GM19324 (cell line): ENCODE data around the gene ETFDH.
"Not testable (repeated sequence)": the region's sequence is repeated elsewhere in the genome, so short reads cannot be mapped to it uniquely, and the experiment has no call there.

Experiments used
- ATAC-seq: cut with Tn5 transposase; IDR thresholded peaks from one replicate; pipeline ENCODE4 v1.9.1; 2021; ENCODE audit warnings: mild to moderate bottlenecking, moderate library complexity; ENCODE audit not compliant: unreplicated experiment, low FRiP score

ETFDH gene

DNA sequence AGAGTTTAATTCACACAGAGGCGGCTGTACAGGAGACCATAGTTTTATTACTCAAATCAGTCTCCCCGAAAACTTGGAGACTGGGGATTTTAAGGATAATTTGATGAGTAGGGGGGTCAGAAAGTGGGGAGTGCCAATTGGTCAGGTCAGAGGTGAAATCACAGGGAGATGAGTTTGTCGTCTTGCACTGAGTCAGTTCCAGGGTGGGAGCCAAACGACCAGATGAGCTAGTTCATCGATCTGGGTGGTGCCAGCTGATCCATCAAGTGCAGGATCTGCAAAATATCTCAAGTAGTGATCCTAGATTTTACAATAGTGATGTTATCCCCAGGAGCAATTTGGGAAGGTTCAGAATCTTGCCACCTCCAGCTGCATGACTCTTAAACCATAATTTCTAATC lies 4.0 kb downstream of the ETFDH start:
- ATAC-seq: no peak

DNA sequence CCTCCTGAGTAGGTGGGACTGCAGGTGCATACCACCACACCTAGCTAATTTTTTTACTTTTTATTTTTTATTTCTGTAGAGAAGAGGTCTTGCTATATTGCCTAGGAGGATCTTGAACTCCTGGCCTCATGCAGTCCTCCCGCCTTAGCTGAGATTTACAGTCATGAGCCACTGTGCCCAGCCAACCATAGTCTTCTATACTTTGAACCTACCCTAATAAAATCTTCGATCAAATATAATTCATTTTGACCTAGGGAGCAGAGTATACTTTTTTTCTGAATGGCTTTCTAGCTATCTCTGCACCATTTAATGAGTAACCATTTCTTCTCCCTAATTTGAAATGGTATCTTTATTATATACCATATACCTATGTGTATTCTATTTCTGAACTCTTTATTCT lies 6.7 kb downstream of the ETFDH start:
- no peak for ATAC-seq

DNA sequence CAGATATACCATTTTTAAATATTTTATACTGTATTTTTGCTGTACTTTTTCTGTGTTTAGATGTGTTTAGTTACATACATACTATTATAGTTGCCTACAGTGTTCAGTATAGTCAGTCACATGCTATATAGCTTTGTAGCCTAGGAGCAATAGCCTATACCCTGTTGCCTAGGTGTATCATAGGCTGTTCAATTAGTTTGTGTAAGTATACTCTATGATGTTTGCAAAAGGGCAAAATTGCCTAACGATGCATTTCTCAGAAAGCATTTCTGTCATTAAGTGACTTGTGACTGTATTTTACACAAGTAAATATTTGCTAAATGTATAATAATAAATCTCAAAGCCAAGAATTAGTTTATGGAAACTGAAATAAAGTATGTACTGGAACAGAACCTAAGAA lies 9.5 kb downstream of the ETFDH start:
- ATAC-seq: no peak

DNA sequence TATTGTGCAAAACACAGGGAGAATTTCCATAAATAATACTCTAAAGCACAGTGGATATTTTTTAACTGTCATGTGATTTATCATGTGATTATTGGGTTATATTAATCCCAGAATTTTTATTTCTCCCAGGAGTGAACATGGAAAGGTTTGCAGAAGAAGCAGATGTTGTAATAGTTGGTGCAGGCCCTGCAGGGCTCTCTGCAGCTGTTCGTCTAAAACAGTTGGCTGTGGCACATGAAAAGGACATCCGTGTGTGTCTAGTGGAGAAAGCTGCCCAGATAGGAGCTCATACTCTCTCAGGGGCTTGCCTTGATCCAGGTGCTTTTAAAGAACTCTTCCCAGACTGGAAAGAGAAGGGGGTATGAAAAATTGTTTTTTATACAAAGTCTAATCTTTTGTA lies 10.0 kb downstream of the ETFDH start:
- no peak for ATAC-seq

DNA sequence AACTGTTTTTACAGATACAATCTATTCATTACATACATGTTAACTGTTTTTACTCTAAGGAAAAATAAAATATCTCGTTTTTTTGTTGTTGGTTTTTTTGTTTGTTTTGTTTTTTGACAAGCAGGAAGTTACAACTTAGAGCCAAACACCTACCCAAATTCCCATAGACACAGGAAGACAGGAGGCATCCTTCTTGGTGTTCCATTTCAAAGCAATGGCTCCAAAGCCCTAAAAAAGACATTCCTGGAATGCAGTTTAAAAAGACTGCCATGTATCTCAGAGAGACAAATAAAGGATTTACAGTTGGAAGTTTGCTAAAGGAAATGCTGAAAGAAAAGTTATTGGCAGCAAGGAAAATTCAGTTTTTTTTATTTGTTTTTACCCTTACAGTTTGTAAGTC lies 16.7 kb downstream of the ETFDH start:
- no peak for ATAC-seq

DNA sequence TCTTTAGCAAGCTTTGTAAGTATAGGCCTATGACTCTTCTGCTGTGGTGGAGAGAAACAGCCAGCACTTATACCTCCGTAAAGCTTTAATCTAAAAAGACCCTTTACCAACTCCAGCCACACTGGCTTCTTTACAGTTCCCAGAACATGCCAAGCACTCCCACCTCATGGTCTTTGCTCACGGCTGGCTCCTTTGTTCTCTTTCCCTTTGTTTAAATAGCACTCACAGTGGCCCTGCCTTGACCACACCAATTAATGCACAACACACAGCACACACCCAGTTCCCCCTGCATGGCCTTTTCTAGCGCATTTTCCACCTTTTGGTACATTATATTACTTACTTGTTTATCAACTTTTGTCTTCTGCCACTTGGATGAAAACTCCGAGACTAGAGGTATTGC lies 32.2 kb downstream of the ETFDH start:
- no peak for ATAC-seq

DNA sequence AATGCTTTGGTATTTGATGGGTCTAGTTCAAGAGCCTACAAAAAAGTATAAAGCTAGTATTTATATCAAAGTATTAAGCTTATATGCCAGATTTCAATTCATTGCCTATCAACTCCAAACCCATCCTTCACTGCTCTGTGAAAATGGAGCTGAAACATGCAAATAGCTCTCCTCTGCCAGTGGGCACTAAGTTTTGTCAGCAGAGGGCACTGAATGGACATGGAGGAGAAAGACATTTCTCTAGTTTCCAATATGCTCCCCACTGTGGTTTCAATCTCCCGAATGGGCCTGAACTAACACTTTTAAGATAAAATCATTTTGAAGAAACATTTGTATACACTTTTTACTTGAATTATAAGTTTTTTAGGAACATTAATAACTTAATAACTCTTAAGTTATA lies 38.7 kb downstream of the ETFDH start:
- no peak for ATAC-seq

DNA sequence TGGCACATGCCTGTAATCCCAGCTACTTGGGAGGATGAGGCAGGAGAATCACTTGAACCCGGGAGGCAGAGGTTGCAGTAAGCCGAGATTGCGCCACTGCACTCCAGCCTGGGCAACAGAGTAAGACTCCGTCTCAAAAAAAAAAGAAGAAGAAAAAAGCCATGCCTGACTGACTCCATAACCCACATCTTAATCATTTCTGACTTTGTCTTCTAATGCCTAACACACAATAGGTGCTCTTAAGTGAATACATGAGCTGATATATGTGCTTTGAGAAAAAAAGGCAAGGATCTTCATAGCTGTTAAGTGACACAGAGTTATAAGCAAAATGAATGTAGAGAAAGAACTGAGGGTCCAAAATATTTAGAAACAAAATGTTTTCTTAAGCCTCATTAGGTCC lies 40.5 kb downstream of the ETFDH start:
- not testable (repeated sequence) for ATAC-seq

DNA sequence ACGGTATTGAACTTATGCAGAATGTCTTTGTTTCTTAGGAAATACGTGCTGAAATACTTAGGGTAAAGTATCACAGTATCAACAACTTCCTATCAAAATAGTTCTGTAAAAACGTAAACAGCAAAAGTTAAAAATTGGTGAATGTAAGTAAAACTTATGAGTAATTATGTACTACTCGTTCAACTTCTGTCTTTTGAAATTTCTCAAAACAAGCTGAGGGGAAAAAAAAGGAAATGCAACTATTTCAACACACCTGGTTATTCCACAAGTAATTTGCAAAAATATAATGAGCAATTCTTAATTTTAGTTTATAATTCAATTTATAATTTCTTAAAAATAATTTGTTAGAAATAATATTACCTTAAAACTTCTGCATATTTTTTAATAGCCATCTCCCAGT lies 42.8 kb downstream of the ETFDH start:
- no peak for ATAC-seq

DNA sequence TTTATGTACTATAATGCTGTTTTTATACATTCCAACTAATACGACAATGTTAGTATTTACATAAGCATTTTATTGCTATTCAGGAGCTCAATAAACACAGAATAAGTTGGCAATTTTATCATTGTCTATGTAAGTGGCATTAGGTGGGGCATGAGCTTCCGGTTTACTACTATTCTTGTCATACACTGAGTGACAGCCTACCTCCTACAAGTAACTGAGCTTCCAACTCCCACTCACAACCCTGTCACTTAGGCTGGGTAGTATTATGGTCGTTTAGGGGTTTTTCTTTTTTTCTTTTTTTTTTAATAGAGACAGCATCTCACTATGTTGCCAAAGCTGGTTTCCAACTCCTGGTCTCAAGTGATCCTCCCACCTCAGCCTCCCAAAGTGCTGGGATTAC lies 43.7 kb downstream of the ETFDH start:
- no peak for ATAC-seq

DNA sequence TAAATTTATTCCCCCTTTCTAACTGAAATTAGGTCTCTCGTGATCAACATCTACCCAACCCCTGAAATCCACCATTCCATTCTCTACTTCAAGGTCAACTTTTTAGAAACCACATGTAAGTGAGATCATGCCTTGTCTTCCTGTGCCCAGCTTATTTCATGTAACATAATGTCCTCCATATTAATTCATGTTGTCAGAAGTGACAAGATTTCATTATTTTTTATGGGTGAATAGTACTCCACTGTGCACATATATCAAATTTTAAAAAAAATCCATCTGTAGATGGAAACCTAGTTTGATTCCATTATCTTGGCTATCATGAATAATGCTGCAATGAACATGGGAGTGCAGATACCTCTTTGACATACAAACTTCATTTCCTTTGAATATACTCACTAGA lies 49.6 kb downstream of the ETFDH start:
- no peak for ATAC-seq

DNA sequence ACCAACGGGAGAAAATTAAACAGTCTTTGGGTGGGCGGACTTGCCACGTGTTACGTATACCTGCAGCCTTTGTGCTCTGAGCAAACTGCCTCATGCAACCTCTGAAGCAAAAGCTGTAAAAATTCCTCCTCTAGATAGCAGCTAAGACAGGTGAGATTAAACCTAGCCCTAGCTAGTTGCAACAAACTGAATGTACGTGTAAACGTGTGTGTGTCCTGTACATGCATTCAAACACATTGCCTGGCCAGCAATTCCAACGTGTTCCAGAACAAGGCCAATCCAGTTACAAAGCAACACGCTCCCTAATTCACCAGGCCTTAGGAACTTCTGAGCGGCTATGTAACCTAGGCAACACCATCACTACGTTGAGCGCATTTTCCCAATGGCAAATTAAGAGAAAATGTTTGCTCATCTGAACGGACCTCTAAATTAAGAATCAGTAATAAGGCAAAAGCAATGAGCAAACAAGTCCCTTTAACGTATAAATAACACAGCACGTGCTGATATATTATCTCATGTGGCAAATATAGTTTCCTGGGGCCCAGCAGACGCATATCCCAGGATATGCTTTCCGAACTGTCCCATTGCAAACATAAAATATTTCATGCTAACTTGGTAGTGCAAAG lies 50.3 kb downstream of the ETFDH start:
- ATAC-seq: no peak

DNA sequence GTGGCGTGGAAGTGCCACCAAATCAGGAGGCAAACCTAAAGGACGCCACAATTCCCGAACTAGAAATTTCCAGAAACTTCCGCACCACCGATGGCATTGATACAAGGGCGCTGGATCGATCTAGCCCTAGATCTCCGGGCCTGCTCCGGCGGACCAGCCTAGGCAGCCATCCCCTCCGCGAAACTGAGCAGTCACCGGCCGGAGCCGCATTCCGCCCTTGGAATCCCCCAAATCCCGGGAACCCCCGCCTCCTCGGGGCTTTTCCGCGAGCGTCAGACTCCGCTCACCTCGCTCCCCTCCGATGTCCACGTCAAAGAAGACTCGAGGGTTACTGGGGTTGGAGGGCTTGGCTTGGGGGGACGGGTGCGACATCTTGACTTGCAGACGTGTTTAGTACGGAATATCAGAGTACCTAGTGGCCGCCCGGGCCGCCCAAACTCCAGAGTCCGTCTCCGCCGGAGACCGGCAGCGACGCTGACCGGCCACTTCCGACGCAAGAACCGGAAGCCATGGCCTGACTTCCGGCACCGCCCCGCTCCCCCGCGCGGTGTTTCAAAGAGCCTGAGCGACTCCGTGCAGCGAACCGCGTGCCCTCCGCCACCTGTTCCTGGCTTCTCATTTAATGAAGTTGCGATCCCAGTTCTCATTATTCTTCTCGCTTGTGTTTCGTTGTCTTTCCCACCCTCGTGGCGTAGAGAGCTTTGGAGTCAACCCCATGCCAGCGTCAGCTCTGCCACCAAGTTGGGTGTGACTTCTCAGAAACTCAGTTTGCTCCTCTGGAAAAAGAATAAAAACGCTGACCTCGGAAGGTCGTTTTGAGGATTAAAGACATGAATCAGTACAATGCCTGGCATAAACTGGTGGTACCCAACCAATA lies 51.1 kb downstream of the ETFDH start, which contains the start of gene PPID:
PPID (minus strand) TSS at position 480 of the 877 bp plus-strand sequence; CDS start at position 372, 108 bp downstream.
- ATAC-seq: peak; percentile 99

DNA sequence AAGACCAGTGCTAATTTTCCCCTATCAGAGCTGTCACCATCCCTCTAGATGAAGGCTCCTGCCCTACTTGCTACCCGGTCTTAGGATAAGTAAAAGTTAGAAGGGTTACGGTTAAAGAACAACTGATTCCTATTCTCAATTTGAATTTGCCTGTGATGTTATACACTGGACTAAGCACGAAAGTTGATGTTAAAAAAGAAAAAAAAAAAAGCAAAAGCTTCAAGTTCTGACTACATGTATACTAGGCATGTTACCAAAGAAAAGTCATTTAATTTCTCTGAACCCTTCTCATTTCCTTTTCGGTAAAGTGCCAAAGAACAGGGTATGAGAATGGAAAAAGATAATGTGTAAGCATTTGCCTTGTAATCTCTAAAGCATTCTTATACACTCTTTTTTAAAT lies 52.5 kb downstream of the ETFDH start:
- no peak for ATAC-seq

DNA sequence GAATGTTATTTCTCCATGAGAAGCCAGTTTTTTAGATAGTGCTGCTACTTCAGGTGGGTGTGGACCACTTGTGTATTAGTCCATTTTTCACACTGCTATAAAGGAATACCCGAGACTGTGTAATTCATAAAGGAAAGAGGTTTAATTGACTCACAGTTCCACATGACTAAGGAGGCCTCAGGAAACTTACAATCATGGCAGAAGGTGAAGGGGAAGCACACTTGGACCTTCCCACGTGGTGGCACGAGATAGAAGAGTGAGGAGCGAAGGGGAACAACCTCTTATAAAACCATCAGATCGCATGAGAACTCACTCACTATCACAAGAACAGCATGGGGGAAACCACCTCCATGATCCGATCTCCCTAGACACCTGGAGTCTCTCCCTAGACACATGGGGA lies 54.5 kb downstream of the ETFDH start:
- no peak for ATAC-seq

DNA sequence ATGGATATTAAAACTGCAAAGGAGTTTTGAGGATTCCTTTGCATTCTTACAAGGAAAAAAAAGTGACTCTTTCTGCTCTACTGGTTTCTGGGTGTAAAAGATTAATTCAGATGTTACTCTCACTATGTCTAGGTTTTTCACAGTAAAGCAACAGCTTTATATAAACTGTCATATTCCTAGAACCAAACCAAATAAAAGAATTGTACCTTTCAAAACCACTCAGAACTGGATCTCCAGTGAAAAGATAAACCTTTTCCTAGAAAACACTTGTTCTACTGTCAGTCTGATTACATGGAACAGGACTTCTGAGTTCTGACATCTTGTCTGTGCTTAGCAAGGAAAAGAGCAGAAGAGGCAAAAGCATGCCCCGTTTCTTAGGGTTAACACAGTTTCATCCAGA lies 56.1 kb downstream of the ETFDH start:
- no peak for ATAC-seq

DNA sequence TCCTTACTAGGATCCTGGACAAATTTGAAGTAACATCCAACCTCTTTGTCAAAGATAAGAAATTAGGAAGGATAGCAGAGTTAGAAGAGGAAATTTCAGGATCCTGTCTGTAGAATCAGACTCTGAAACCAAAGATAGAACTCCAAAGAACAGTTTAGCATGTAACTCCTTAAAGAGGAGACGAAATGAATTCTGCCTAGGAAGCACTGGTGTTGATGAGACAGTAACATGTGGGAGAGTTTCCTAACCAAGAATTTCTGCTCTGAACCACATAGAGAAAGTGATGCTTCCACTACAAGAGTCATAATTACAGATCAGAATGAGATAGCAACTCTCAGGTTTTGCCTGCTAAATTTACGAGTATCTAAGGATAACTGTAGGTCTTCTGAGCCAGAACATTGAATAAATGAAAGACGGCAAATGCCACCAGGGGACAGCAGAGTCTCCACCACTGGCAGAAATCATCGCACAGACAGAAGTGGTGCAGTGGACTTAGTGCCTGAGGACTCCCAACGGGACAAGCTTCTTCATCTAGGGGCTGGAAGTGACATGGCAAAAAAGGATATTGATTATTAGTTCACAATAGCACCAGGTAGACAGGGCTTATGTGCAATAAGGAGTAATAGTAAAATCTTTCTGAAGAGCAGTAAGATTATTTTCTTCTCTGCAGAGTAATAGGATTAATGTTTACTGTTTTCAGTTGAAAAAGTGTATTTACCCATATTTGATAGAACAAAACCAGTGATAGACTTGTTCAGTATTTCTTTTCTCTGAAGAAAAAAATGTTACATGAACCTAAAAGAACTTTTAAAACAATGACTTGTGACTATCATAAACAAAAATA lies 57.8 kb downstream of the ETFDH start:
- ATAC-seq: peak; percentile 85

DNA sequence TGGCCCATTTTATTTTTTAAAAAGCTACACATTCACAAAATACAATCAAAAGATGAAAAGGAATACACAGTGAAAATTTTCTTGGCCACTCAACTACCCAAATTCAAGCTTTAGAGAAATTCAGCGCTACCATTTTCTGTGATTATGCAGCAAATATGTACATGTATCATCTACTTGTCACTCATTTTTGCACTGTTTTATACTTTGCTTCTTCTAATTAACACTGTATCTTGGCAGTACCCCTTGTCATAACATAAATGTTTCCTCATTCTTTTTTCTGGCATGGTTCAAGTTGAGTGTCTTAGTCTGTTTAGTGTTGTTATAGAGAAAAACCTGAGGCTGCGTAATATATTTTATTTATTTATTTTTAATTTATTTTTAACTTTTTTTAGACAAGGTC lies 66.8 kb downstream of the ETFDH start:
- no peak for ATAC-seq

DNA sequence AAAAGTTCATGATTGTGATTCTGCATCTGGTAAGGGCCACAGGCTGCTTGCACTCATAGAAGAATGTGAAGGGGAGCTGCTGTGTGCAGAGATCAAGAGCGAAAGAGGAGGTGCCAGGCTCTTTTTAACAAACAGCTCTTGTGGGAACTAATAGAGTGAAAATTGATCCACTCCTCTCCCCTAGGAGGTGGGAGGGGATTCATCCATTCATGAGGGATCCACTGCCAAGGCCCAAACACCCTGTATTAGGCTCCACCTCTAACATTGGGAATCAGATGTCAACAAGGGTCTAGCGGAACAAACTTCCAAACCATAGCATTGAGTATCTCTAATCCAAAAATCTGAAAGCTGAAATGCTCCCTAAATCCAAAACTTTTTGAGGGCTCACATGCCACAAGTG lies 67.5 kb downstream of the ETFDH start:
- ATAC-seq: no peak

DNA sequence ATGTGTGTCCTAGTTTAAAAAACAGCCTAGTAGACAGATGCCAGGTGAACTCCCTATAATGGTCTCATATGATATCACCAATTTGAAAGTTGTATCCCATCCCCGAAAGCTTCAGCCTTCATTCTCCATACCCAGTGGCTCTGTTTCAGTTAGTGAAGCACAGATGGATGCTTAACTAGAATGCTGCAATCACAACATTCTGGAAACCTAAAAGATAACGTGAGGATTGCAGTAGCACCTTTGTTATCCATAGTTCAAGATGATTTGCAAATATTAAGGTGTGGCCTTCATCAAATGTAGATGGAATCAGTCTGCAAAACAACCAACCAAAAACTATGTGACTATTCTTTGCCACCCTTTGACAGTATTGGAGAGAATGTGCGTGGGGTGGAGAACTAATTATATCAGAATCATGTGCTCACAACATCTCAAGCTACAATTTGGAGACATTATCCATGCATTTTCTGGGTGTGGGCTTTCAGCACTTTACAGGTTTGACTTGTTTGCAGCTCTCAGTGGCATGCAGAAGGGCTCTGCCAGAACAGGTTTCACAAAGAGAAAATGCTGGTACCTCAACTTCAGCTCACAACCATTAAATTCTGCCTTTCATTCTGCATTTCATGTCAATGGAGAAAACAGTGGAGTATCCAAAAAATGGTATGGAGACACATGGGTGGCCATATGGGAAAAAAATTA lies 69.4 kb downstream of the ETFDH start:
- no peak for ATAC-seq

DNA sequence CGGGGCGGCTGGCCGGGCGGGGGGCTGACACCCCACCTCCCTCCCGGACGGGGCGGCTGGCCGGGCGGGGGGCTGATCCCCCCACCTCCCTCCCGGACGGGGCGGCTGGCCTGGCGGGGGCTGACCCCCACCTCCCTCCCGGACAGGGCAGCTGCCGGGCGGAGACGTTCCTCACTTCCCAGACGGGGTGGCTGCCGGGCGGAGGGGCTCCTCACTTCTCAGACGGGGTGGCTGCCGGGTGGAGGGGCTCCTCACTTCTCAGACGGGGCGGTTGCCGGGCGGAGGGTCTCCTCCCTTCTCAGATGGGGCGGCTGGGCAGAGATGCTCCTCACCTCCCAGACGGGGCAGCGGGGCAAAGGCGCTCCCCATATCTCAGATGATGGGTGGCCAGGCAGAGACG lies 74.4 kb downstream of the ETFDH start:
- not testable (repeated sequence) for ATAC-seq
